ELR (cell line): ENCODE results near the gene NFATC4.

Source experiments
- DNase-seq: peaks from one replicate; pipeline ENCODE4 v3.0.0-alpha.2; 2015; ENCODE audit warnings: low read depth

The NFATC4 gene

GRCh38 chr14:24409192-24409591 lies 41.2 kb downstream of the NFATC4 start:
- no peak for DNase-seq

GRCh38 chr14:24409956-24410355 lies 42.0 kb downstream of the NFATC4 start:
- DNase-seq = no peak

- peak; percentile 66 for DNase-seq
Measured at GRCh38 chr14:24411443-24412389, 43.7 kb downstream of the NFATC4 start.

- DNase-seq = no peak
Measured at GRCh38 chr14:24414077-24414476, 46.1 kb downstream of the NFATC4 start.

GRCh38 chr14:24414732-24415420 lies 46.9 kb downstream of the NFATC4 start:
- no peak for DNase-seq

GRCh38 chr14:24415421-24416253 lies 47.7 kb downstream of the NFATC4 start:
- DNase-seq = no peak

- no peak for DNase-seq
Measured at GRCh38 chr14:24416254-24416931, 48.4 kb downstream of the NFATC4 start.

- no peak for DNase-seq
Measured at GRCh38 chr14:24416932-24417619, 49.1 kb downstream of the NFATC4 start.

GRCh38 chr14:24417832-24418491 lies 50.0 kb downstream of the NFATC4 start:
- DNase-seq = no peak

- no peak for DNase-seq
Measured at GRCh38 chr14:24418492-24418873, 50.5 kb downstream of the NFATC4 start.

GRCh38 chr14:24422261-24422660 lies 54.3 kb downstream of the NFATC4 start:
- no peak for DNase-seq

GRCh38 chr14:24422694-24423601 lies 55.0 kb downstream of the NFATC4 start:
- no peak for DNase-seq

- peak; percentile 63 for DNase-seq
Measured at GRCh38 chr14:24425704-24426103, 57.7 kb downstream of the NFATC4 start.

- DNase-seq = no peak
Measured at GRCh38 chr14:24426150-24426911, 58.3 kb downstream of the NFATC4 start.

- no peak for DNase-seq
Measured at GRCh38 chr14:24426912-24427536, 59.0 kb downstream of the NFATC4 start.

- no peak for DNase-seq
Measured at GRCh38 chr14:24427537-24428508, 59.8 kb downstream of the NFATC4 start.
